Hypothalamus (tissue), 51 donors: ENCODE data around the gene SLC24A1.
"Not testable (repeated sequence)": the region's sequence is repeated elsewhere in the genome, so short reads cannot be mapped to it uniquely, and the experiment has no call there.

Experiments used
- DNase-seq, 51 donors: peaks; one replicate each; lab custom pipeline; 2025; lab: John Stamatoyannopoulos, UW

The SLC24A1 gene

GRCh38 chr15:65615887-65616286, 5.9 kb upstream of the SLC24A1 start:
- DNase-seq = not testable (repeated sequence)

GRCh38 chr15:65618560-65619109, 3.1 kb upstream of the SLC24A1 start:
- no peak for DNase-seq

- DNase-seq = no peak
These were observed 2.0 kb upstream of the SLC24A1 start for GRCh38 chr15:65619626-65620290.

GRCh38 chr15:65620833-65621232, 905 bp upstream of the SLC24A1 start:
- DNase-seq = no peak

- DNase-seq = no peak
These were observed 1.4 kb downstream of the SLC24A1 start for GRCh38 chr15:65623103-65623502.

GRCh38 chr15:65626856-65627255, 5.1 kb downstream of the SLC24A1 start:
- no peak for DNase-seq

DNA sequence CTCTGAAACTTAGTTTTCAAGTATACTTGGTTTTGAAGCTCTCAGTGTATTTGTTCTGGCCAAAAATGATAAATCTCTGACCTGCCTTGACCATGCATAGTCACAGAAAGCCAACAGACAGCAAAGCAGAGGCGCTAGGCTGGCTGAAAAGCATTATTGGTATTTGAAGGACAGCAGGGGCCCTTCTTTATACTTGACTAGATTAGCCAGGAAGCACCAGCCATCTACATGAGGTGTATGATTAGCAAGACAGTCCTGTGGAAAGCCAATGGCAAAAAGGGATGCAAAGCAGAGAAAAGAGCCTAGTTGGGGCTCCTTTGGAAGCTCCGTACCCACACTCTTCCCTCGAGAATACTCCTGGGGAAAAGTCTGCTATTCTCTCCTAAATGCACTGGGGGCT, 7.8 kb downstream of the SLC24A1 start:
- DNase-seq = no peak

DNA sequence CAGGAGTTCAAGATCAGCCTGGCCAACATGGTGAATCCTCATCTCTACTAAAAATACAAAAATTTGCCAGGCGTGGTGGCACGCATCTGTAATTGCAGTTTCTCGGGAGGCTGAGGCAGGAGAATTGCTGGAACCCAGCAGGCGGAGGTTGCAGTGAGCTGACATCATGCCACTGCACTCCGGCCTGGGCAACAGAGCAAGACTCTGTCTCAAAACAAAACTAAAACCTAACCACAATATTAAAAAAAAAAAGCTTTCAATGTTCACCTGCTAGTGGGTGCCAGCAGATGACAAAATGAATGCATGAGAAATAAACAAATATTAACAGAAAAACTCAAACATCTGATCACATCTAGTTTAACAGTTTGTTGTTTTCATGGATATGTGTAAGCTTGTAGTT, 9.0 kb downstream of the SLC24A1 start:
- DNase-seq = no peak

GRCh38 chr15:65631503-65631902, 9.8 kb downstream of the SLC24A1 start:
- no peak for DNase-seq

- DNase-seq = no peak
These were observed 11.1 kb downstream of the SLC24A1 start for GRCh38 chr15:65632780-65633375.

GRCh38 chr15:65633752-65634151, 12.0 kb downstream of the SLC24A1 start:
- DNase-seq = no peak

- no peak for DNase-seq
These were observed 12.6 kb downstream of the SLC24A1 start for GRCh38 chr15:65634356-65634755.

DNA sequence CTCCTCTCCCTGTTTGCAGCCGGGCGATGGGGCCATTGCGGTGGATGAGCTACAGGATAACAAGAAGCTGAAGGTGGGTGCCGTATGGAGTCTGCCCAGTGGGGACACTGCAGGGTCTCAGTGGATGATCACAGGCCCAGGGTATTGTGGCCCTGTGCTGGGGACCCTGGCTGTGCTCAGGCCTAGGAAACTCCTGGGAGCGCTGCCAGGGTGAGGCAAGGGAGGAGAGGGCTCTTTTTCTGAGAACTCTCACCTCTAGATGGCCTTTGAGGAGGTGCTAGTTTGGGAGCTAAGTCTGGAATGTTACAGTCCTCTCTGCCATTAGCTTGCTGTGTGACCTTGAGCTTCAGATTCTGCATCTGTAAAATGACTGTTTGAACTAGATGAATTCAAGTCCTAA, 16.4 kb downstream of the SLC24A1 start:
- no peak for DNase-seq

- peak in 12 of 51 donors; percentile 3 to 80 (median 12) for DNase-seq
These were observed 16.9 kb downstream of the SLC24A1 start for GRCh38 chr15:65638681-65639089.

DNA sequence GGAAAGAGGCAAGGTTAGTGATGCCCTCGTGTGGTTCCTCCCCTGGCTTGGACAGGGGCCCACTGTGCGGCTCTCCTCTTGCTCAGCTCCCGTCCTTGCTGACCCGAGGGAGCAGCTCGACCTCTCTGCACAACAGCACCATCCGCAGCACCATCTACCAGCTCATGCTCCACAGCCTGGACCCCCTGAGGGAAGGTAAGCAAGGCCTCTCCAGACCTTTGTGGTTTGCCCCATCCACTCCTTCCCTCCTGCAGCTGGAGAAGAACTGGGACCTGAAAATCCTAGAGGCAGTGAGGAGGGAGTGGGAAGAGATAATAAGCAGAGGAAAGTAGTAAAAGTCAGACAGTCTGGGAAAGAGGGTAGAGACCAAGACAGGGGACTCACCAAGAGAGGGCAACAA, 17.8 kb downstream of the SLC24A1 start:
- no peak for DNase-seq

GRCh38 chr15:65641768-65642475, 20.2 kb downstream of the SLC24A1 start:
- peak in 5 of 51 donors; percentile 3 to 14 (median 8) for DNase-seq

DNA sequence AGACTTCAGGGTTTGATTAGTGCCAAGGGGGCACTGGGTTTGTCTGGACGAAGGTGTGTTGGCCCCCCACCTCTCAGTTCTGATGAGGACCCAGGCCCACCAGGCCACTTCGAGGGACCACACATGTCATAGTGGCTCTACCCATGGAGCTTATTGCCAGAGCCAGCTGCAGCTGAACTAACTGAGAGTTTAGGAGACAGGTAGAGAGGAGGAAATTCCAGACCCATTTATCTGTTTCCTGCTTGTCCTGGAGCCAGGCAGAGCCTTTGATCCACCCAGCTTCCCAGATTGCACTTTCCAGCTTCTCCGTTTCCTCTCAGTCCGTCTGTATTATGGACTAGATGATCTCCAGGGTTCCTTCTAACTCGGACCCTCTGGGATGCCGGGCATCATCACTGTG, 20.9 kb downstream of the SLC24A1 start:
- DNase-seq = no peak

DNA sequence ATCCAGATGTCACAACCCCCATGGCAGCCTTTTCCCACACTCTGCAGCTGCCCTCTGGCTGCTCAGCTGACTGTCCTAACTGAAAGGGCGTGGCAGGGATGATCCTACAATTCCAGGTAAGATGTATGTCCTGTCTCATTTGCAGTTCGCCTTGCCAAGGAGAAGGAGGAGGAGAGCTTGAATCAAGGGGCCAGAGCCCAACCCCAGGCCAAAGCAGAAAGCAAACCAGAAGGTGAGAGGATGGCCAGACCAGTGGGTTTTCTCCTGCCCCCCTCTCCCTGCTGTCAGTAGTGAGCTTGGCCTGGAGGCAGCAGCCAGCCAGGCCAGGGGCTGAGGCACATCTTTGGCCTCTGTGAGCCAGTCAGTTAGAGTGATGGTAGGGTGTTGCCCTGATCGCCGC, 22.5 kb downstream of the SLC24A1 start:
- DNase-seq = no peak

GRCh38 chr15:65645392-65645791, 23.7 kb downstream of the SLC24A1 start:
- no peak for DNase-seq

DNA sequence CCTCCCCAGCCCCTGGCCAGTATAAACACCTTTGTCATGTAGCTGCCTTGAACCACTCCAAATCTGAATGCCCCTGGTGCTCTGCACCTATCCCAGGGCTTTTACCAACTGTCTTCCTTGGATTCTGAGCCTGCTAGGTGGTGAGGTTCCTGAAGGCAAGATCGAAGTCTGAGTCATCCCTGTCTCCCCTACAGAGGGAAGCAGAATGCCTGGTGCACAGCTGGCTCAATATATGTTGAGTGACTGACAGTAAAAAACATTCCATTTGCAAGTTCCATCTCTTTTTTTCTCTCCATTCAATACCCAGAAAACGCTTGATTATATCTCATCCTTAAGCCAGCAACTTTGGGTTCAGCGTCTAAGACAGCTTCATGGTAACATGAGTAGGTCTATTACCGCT, 24.7 kb downstream of the SLC24A1 start:
- no peak for DNase-seq

- DNase-seq = no peak
These were observed 28.7 kb downstream of the SLC24A1 start for GRCh38 chr15:65650312-65651041.
